RCC 7860 (cell line): ENCODE measurements around the gene LPAR3.

Experiments
- DNase-seq: peaks from one replicate; pipeline ENCODE4 v3.0.0-alpha.2; 2015; ENCODE audit warnings: low spot score
- FAIRE-seq: peaks from 2 replicates; lab custom pipeline; 2012; peaks lifted over from hg19 to GRCh38; lab: Jason Lieb, UNC

LPAR3 gene

GRCh38 chr1:84861516-84861915 is 31.5 kb downstream of the LPAR3 start:
- no peak for FAIRE-seq
- DNase-seq: no peak

DNA sequence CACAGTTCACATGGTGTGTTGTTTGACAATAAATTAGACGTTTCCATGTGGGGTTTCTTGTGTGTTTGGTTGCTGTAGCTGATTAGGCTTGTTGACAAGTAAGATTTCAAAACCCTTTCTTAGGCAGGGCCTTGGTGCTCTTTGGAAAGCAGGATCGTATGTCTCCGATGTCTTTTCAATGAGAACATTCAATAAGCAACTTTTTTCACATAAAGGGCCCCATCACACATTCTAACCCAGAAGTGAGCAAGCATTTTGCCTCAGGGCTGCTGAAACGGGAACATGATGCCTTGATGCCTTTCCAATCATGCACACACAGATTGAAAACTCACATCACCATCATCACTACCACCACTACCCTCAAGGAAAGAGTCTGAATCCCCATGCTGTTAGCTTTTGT is 33.1 kb downstream of the LPAR3 start:
- no peak for FAIRE-seq
- DNase-seq: no peak

- DNase-seq: no peak
- no peak for FAIRE-seq
Measured at GRCh38 chr1:84857906-84858305, 35.1 kb downstream of the LPAR3 start.

- DNase-seq (no peak), FAIRE-seq (no peak)
Measured at GRCh38 chr1:84856726-84857270, 36.2 kb downstream of the LPAR3 start.

DNA sequence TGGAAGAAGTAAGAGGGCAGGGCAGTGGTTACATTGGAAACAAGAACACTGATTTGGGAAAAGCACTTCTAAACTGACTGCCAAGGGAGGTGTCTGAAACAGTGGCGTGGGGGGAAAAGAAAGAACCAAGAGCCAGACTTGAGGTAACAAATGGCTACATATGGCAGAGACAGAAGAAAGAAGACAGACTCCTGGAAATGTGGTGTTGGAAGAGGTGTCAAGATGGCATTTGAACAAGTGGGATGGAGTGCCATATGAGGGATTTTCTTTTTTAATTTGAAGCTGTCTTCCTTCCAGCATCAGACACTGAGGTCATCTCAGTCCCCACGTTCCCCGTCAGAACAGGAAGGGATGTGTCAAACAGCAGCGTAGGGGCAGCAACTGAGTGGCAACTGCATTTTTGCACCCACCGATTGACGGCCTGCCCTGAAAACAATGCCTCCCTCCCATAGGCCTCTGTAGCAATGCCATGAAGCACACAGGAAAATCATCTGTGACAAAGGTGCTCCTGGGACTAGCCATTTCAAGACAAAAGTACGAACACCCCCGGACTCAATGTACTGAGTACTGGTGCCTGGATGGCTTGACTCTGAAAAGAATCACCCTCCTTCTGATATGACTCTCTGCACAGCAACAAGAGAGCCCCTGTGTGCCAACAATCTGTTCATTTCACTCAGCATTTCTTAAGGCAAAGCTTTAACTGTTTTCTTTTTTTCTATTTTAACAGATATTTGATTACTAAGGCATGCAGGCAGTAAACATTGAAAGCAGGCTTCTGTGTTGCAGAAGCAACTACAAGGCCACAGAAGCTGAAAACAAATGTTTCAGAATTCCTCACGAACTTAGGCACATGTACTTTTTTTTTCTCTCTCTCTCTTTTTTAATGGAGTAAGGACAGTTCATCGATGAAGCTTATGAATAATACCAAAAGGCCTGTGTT is 37.0 kb downstream of the LPAR3 start:
- FAIRE-seq (no peak), DNase-seq (no peak)

GRCh38 chr1:84855168-84855567 is 37.8 kb downstream of the LPAR3 start:
- DNase-seq (no peak), FAIRE-seq (no peak)

GRCh38 chr1:84853741-84854721 is 39.0 kb downstream of the LPAR3 start:
- FAIRE-seq: peak; percentile 98

GRCh38 chr1:84851839-84852238 is 41.2 kb downstream of the LPAR3 start:
- peak; percentile 92 for FAIRE-seq
- peak; percentile 94 for DNase-seq

More at GRCh38 chr1:84853741-84854721, 39.0 kb downstream of the LPAR3 start:
- peak; percentile 96 for DNase-seq

- DNase-seq (no peak), FAIRE-seq (no peak)
Measured at GRCh38 chr1:84849357-84849975, 43.5 kb downstream of the LPAR3 start.

DNA sequence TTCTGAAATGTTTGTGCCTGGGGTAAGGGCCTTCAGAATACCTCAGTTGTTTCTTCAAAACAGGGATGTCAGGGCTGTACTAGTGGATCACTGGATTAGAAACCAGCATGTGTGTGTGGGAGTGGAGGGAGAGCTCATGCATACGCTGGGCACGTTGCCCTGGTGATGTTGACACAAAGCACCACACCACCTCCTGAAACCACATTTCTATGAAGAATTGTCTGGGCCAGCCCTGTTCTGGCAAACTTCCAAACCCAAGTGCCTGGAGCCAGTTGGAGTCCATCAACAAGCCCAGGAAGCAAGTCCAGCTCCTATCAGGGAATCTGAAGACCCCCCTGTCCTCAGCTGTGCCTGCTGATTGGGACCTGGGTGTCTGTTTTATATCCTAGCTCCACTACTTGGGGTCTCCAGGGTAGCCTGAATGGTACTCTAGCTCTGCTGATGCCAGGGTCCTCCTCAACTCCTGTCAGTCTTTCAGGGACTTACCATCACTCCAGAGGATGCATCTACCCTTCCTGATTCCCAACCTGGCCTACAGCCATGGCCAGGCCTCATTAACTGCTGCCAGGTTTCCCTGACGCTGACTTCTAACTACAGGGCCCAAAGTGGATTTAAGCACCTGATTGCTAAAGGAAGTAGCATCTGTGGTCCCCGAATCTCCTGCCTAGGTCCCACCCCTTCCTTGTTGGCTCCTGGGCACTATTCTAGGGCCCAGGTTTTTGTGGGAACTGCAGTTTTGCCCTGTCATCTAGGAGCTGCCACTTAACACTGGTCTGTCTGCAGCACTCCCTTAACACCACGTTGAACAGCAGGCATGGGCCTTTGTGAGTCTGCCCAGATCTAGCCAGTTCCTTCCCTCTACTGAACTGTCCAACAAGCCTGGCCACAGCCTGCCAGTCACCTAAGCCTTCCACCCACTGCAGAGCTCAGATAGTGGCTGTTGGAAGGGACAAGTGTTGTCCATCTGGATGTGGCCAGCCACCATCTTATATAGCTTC is 45.5 kb downstream of the LPAR3 start:
- FAIRE-seq (peak; percentile 94), DNase-seq (peak; percentile 99)

DNA sequence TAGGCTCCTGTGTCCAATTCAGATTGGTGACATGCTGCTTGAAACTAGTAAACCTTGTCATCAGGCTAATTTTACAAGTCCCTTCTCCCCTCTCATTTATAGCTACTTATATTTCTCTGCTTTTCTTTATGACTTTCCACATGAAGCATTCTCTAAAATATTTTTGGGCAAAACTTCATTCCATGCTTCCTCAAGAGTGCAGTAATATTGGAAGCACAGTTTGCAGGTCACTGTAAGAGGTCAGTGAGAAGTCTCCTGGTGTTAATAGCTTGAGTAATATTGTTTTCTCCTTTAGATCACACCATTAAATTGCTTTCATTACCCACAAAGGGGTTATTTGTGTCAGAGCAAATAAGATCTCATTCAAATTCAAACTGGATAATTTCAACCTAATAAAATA is 46.6 kb downstream of the LPAR3 start:
- DNase-seq (no peak), FAIRE-seq (no peak)

DNA sequence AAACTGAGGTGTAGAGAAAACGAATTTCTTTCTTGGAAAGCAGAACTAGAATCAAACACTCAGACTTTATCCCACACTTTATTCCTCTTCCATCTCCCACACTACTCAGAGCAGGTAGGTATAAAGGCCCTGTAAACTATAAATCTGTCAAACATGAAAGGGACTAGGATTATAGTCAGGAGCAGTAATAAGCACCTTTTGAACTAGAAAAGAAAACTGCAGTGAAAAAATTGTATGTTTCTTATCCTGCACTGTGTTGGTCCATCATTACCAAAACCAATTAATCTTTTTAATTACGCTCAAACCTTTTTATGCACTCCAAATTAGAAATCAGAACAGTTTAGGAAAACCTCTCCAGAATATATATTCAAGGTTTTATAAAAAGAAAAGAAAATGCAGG is 47.6 kb downstream of the LPAR3 start:
- FAIRE-seq (no peak), DNase-seq (no peak)

- FAIRE-seq: no peak
Measured at GRCh38 chr1:84844094-84844493, 48.9 kb downstream of the LPAR3 start.

DNA sequence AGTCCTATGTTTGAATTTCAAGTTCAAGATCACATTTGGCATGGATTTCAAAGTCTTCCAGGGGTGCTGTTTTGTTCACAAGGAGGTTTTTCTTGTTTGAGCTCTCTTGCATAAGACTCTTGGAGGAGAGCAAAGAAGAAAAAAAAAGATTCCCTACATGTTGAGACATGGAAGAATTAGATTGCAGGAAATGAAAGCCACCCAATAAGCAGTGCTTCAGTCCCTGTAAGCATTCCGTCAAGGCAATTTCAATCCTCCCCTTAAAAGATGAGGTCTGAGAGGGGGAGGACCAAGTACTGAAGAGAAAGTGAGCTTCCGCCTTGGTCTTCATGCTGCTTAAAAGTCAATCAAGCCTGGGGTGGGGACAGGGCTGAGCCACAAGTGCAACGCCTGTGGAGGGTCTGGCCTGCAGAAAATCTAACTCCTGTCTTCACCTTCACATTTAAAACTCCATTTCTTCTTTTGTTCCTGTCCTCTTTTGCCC is 50.2 kb downstream of the LPAR3 start:
- no peak for FAIRE-seq
- no peak for DNase-seq

More at GRCh38 chr1:84844094-84844493, 48.9 kb downstream of the LPAR3 start:
- DNase-seq: no peak

GRCh38 chr1:84841971-84842370 is 51.0 kb downstream of the LPAR3 start:
- no peak for DNase-seq
- FAIRE-seq: no peak

DNA sequence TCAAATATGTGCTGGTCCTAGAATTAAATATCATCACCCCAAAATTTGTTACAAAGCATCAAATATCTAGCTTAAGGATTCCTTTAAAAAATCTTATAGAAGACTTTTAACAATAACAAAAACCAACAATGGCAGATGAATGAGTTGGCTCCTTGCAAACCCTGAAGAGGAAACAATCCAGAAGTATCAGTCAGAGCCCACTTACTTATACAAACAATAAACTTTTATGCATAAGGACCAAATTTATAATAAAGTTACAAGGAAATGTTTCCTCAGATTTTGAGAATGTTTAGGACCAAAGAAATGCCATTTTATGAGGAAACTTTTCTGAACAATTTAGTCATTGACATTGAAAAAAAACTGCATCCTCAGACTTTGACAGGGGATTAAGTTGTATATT is 52.7 kb downstream of the LPAR3 start:
- DNase-seq (no peak), FAIRE-seq (no peak)

- FAIRE-seq (no peak), DNase-seq (no peak)
Measured at GRCh38 chr1:84839544-84839943, 53.5 kb downstream of the LPAR3 start.

- peak; percentile 47 for FAIRE-seq
Measured at GRCh38 chr1:84836145-84836544, 56.9 kb downstream of the LPAR3 start.

DNA sequence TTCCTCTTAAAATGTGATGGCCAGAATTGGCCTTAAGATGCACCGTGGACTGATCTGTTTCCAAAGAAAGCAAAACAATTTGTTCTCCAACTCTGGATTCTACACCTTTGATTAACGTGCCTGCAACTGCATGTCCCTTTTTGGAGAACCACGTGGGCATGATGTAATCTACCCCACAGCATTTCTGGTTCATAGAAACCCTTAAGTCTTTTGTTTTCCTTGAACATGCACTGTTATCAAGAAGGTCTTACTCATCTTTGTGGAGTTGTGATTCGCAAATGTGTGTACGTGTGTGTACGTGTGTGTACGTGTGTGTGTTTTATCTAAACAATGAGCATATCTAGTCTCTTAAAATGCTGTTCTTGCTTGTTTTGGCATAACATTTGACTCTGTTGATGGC is 57.8 kb downstream of the LPAR3 start:
- DNase-seq (no peak), FAIRE-seq (no peak)

More at GRCh38 chr1:84836145-84836544, 56.9 kb downstream of the LPAR3 start:
- DNase-seq: peak; percentile 15
